ENCODE data around the gene LRP5.
A peak's percentile ranks its signal among the peaks of the same experiment; 100 is the strongest.
"Not testable (repeated sequence)": the region's sequence is repeated elsewhere in the genome, so short reads cannot be mapped to it uniquely, and the experiment has no call there.

LRP5 gene

GRCh38 chr11:68340003-68340767, 27.8 kb downstream of the LRP5 start:
- Histone ChIP-seq H4K20me1 (peaks cover 38 to 100% (median 96%) of the 10 kb centered on the region in 11 experiments; a peak in 20 of 22 replicates), H3K4me3 (no peak overlapping the region), H3K36me3 (peaks cover 0 to 22% (median 0%) of the 10 kb centered on the region in 11 experiments; a peak in 5 of 22 replicates), H3K9me3 (replicated peaks in 1 of 11) (peaks cover 0 to 4% (median 1%) of the 10 kb centered on the region in 11 experiments; a peak in 6 of 22 replicates), H3K4me2 (peak overlapping the region; percentile 39 to 94 (median 81)), H3K27me3 (peaks cover 0 to 26% (median 0%) of the 10 kb centered on the region in 11 experiments; a peak in 3 of 22 replicates), H3K27ac (0 out of 22 replicates have a peak overlapping the region, but pooled peaks of 1 of the 11 experiments have one; percentile 24), H3K9ac (no peak overlapping the region; a peak in 1 of 22 replicates), H3K4me1 (peaks cover 60 to 100% (median 98%) of the 10 kb centered on the region in 10 experiments)
- peak in 8 of 11 experiments; percentile 9 to 70 (median 56); a peak in 8 of 22 replicates for TF ChIP-seq Cebpa-rat (IDR thresholded peaks at IDR 0.05)

GRCh38 chr11:68340784-68341556, 28.6 kb downstream of the LRP5 start:
- Histone ChIP-seq H3K36me3 (peaks cover 0 to 21% (median 0%) of the 10 kb centered on the region in 11 experiments; a peak in 6 of 22 replicates), H3K4me1 (peaks cover 54 to 100% (median 98%) of the 10 kb centered on the region in 10 experiments), H3K27me3 (peaks cover 0 to 26% (median 0%) of the 10 kb centered on the region in 11 experiments; a peak in 3 of 22 replicates), H3K27ac (peak overlapping the region in 1 of 11 experiments; percentile 51; a peak in 1 of 22 replicates), H4K20me1 (peaks cover 38 to 100% (median 88%) of the 10 kb centered on the region in 11 experiments; a peak in 20 of 22 replicates), H3K4me3 (no peak overlapping the region), H3K9me3 (replicated peaks in 1 of 11) (peaks cover 0 to 10% (median 7%) of the 10 kb centered on the region in 11 experiments; a peak in 8 of 22 replicates), H3K9ac (no peak overlapping the region), H3K4me2 (peak overlapping the region in 10 of 11 experiments; percentile 41 to 94 (median 83); a peak in 18 of 22 replicates)
- TF ChIP-seq Cebpa-rat (IDR thresholded peaks at IDR 0.05): no peak

- Histone ChIP-seq H3K27ac (peak overlapping the region in 8 of 11 experiments; percentile 5 to 56 (median 44); a peak in 12 of 22 replicates), H3K4me3 (peak overlapping the region in 1 of 10 experiments; percentile 8; a peak in 1 of 20 replicates), H3K4me2 (peak overlapping the region; percentile 70 to 94 (median 81)), H3K9ac (peak overlapping the region in 8 of 11 experiments; percentile 6 to 68 (median 50); a peak in 13 of 22 replicates), H3K4me1 (peaks cover 54 to 100% (median 98%) of the 10 kb centered on the region in 10 experiments), H3K9me3 (replicated peaks in 1 of 11) (peaks cover 0 to 10% (median 7%) of the 10 kb centered on the region in 11 experiments; a peak in 8 of 22 replicates), H4K20me1 (peaks cover 38 to 100% (median 87%) of the 10 kb centered on the region in 11 experiments; a peak in 20 of 22 replicates), H3K36me3 (peaks cover 0 to 15% (median 0%) of the 10 kb centered on the region in 11 experiments; a peak in 6 of 22 replicates), H3K27me3 (peaks cover 0 to 26% (median 0%) of the 10 kb centered on the region in 11 experiments; a peak in 3 of 22 replicates)
- no peak for TF ChIP-seq Cebpa-rat (IDR thresholded peaks at IDR 0.05)
Observed at GRCh38 chr11:68341557-68342458, 29.4 kb downstream of the LRP5 start.

- H3K9ac ChIP-seq: peak overlapping the region; percentile 5 to 68 (median 44); a peak in 16 of 22 replicates
- peaks cover 0 to 20% (median 4%) of the 10 kb centered on the region in 11 experiments; a peak in 12 of 22 replicates for H3K36me3 ChIP-seq
- TF ChIP-seq Cebpa-rat (IDR thresholded peaks at IDR 0.05): no peak
- peak overlapping the region; percentile 70 to 94 (median 81) for H3K4me2 ChIP-seq
- H3K4me3 ChIP-seq: peak overlapping the region in 2 of 10 experiments; percentile 8 to 32; a peak in 2 of 20 replicates
- peaks cover 30 to 100% (median 87%) of the 10 kb centered on the region in 11 experiments; a peak in 20 of 22 replicates for H4K20me1 ChIP-seq
- H3K27me3 ChIP-seq: peaks cover 0 to 26% (median 0%) of the 10 kb centered on the region in 11 experiments; a peak in 3 of 22 replicates
- H3K4me1 ChIP-seq: peaks cover 54 to 100% (median 98%) of the 10 kb centered on the region in 10 experiments
- peaks cover 0 to 10% (median 7%) of the 10 kb centered on the region in 11 experiments; a peak in 8 of 22 replicates for H3K9me3 ChIP-seq (replicated peaks in 1 of 11)
- H3K27ac ChIP-seq: peak overlapping the region in 8 of 11 experiments; percentile 24 to 56 (median 44); a peak in 13 of 22 replicates
Observed at GRCh38 chr11:68342459-68343158, 30.2 kb downstream of the LRP5 start.

- Histone ChIP-seq H4K20me1 (peaks cover 18 to 100% (median 86%) of the 10 kb centered on the region in 11 experiments; a peak in 20 of 22 replicates), H3K4me2 (peak overlapping the region; percentile 70 to 94 (median 81)), H3K4me1 (peaks cover 54 to 94% (median 91%) of the 10 kb centered on the region in 10 experiments)
Observed at GRCh38 chr11:68343761-68344256, 31.4 kb downstream of the LRP5 start.

GRCh38 chr11:68344821-68345220, 32.4 kb downstream of the LRP5 start:
- peak overlapping the region in 4 of 11 experiments; percentile 83 to 90 (median 86); a peak in 8 of 22 replicates for H3K4me2 ChIP-seq
- peaks cover 18 to 100% (median 84%) of the 10 kb centered on the region in 11 experiments; a peak in 20 of 22 replicates for H4K20me1 ChIP-seq
- H3K36me3 ChIP-seq: peaks cover 0 to 42% (median 22%) of the 10 kb centered on the region in 11 experiments; a peak in 15 of 22 replicates
- peaks cover 54 to 91% (median 88%) of the 10 kb centered on the region in 10 experiments for H3K4me1 ChIP-seq
- H3K9ac ChIP-seq, H3K27ac ChIP-seq, H3K4me3 ChIP-seq: not testable (repeated sequence)
- peaks cover 0 to 10% (median 7%) of the 10 kb centered on the region in 11 experiments; a peak in 8 of 22 replicates for H3K9me3 ChIP-seq (replicated peaks in 1 of 11)
- peaks cover 0 to 16% (median 0%) of the 10 kb centered on the region in 11 experiments; a peak in 2 of 22 replicates for H3K27me3 ChIP-seq

More at GRCh38 chr11:68343761-68344256, 31.4 kb downstream of the LRP5 start:
- Histone ChIP-seq H3K36me3 (peaks cover 0 to 32% (median 16%) of the 10 kb centered on the region in 11 experiments; a peak in 14 of 22 replicates), H3K9me3 (replicated peaks in 1 of 11) (peaks cover 0 to 10% (median 7%) of the 10 kb centered on the region in 11 experiments; a peak in 8 of 22 replicates), H3K4me3 (peak overlapping the region in 2 of 10 experiments; percentile 22 to 32; a peak in 3 of 20 replicates), H3K9ac (peak overlapping the region in 6 of 11 experiments; percentile 7 to 68 (median 56); a peak in 10 of 22 replicates), H3K27ac (peak overlapping the region in 3 of 11 experiments; percentile 26 to 56 (median 51); a peak in 5 of 22 replicates), H3K27me3 (peaks cover 0 to 16% (median 0%) of the 10 kb centered on the region in 11 experiments; a peak in 2 of 22 replicates)
- TF ChIP-seq Cebpa-rat (IDR thresholded peaks at IDR 0.05): no peak

Measured in BLaER1 treated with 17β-estradiol and CSF1 and Interleukin-3, amounts not matched to agents 10 nM and 100 nM (cell line).